Activated CD8-positive, alpha-beta memory T cell treated with anti-CD3 and anti-CD28 coated beads for 36 hours (primary cell): Measurements from ENCODE around the gene DACT3. TPM values are rescaled to one million over a fixed set of nuclear protein-coding genes. Genes with fewer than 3 reads are reported as not detected.

Experiments
- CTCF ChIA-PET: fragments of 350-600 bp; sonication (Branson Sonifier 250); formaldehyde crosslinking; loops from one replicate; lab custom pipeline; 2021; ENCODE audit warnings: antibody characterized with exemption; lab: Charles Lee
- POLR2A ChIA-PET: fragments of 350-600 bp; sonication (Branson Sonifier 250); formaldehyde crosslinking; loops from one replicate; lab custom pipeline; 2021; ENCODE audit warnings: antibody characterized with exemption; lab: Charles Lee
- total RNA-seq, 2 experiments: library from RNA; stranded (reverse); gene quantifications; one replicate each; pipeline ENCODE4 v1.2.3, GENCODE V29; 2021

The DACT3 gene
- total RNA-seq, 2 experiments from 2014 or later: 1.8 to 2.0 TPM

DNA sequence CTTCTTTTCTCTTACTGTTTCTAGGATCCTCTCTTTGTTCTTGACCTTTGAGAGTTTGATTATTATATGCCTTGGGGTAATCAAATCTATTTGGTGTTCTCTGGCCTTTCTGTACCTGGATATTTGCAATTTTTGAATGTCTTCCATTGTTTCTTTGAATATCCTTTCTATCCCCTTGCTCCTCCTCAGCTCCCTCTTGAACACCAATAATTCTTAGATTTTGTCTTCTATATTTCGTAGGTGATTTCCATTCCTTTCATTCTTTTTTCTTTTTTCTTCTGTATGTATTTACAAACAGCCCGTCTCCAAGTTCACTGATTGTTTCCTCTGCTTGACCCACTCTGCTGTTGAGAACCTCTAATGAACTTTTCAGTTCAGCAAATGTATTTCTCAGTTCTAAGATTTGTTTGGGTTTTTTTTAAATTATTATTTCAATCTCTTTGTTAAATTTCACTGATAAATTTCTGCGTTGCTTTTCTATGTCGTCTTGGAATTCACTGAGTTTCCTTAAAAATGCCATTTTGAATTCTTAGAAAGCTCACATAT, 62.5 kb downstream of the DACT3 start:
- ChIA-PET POLR2A (no interaction called here), CTCF (interaction anchor here (0.7 to 1.1 kb wide), 3 partner anchors 16 to 168 kb away, joined by 3 to 4 read pairs (median 4); no protein-coding TSS in a partner anchor)

Other genes with a start within 250 kb of the DACT3 start
- not detected for gene CCDC8, start 247.6 kb downstream of the DACT3 start, total RNA-seq
- gene PNMA8C, start 232.2 kb downstream of the DACT3 start, total RNA-seq: not detected
- 1 to 10 TPM; 1.1 to 1.2 TPM for gene PNMA8A, start 189.6 kb downstream of the DACT3 start, total RNA-seq
- under 1 TPM in 1 of 2 experiments, not detected in 1; 0.08 TPM for gene PNMA8B, start 165.3 kb downstream of the DACT3 start, total RNA-seq
- gene CALM3, start 59.9 kb downstream of the DACT3 start, total RNA-seq: 100 to 1,000 TPM; 454 to 460 TPM
- gene PTGIR, start 36.1 kb downstream of the DACT3 start, total RNA-seq: 10 to 100 TPM; 24.2 to 24.8 TPM
- 10 to 100 TPM in 1 of 2 experiments, 1 to 10 TPM in 1; 8.6 to 12.2 TPM for gene GNG8, start 25.0 kb downstream of the DACT3 start, total RNA-seq
- gene PRKD2, start 55.9 kb upstream of the DACT3 start, total RNA-seq: 10 to 100 TPM; 60.5 to 65.2 TPM
- 10 to 100 TPM; 17.8 to 18.9 TPM for gene FKRP, start 84.9 kb upstream of the DACT3 start, total RNA-seq
- gene STRN4, start 85.3 kb upstream of the DACT3 start, total RNA-seq: 10 to 100 TPM; 66.1 to 69.6 TPM
- gene SLC1A5, start 127.4 kb upstream of the DACT3 start, total RNA-seq: 100 to 1,000 TPM; 438 to 447 TPM
- gene AP2S1, start 189.7 kb upstream of the DACT3 start, total RNA-seq: 100 to 1,000 TPM; 117 TPM
- gene ARHGAP35, start 199.8 kb upstream of the DACT3 start, total RNA-seq: 10 to 100 TPM; 22.9 to 23.4 TPM